ENCODE measurements around the gene TMEM170B. TPM values are rescaled to one million over a fixed set of nuclear protein-coding genes. Genes with fewer than 3 reads are reported as not detected.

The TMEM170B gene
- total RNA-seq, 1 experiment from 2014 or later, result 1.2 TPM

- DNase-seq (ENCODE audit: low read depth), result no peak
Measured at GRCh38 chr6:11584244-11584643, 46.7 kb downstream of the TMEM170B start.

- DNase-seq (ENCODE audit: low read depth), result peak; percentile 62
Measured at GRCh38 chr6:11585426-11586016, 48.0 kb downstream of the TMEM170B start.

GRCh38 chr6:11586117-11586516, 48.6 kb downstream of the TMEM170B start:
- no peak for DNase-seq (ENCODE audit: low read depth)

DNA sequence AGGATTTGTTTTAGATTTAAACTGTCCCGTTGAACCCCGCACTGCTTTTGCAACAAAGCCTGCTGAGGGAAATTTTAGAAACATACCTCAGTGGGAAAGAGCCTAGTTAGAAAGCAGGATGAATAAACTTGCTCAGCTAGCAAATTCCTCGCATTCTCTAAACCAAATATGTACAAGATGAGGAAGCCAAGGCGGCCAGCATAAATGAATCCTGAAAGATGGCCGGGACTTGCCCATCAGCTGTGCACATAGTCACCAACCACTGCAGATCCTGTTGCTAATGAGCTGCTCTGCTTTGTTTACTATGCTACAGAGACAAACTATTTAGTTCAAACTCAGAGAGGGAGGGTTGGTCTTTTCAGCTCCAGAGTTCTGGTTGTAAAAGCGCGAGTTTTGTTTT, 49.0 kb downstream of the TMEM170B start:
- peak; percentile 32 for DNase-seq (ENCODE audit: low read depth)

DNA sequence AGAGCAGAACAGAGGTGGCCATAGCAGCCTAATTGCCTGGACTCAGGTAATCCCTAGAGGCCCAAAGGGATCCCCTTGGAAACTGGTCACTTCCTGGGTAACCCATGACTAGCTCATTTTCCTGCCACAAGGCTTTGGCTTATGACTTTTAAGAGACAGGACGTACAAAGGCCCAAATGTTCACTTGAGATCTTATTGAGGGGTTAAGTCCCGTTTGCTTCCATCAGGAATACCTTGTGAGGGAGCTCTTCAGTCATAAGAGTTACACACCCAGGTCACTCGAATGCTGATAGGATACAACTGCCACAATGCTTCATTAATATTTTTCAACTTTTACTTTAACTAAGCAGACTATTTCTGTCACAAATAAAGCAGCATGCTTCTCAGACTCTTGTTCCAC, 51.7 kb downstream of the TMEM170B start:
- no peak for DNase-seq (ENCODE audit: low read depth)

DNA sequence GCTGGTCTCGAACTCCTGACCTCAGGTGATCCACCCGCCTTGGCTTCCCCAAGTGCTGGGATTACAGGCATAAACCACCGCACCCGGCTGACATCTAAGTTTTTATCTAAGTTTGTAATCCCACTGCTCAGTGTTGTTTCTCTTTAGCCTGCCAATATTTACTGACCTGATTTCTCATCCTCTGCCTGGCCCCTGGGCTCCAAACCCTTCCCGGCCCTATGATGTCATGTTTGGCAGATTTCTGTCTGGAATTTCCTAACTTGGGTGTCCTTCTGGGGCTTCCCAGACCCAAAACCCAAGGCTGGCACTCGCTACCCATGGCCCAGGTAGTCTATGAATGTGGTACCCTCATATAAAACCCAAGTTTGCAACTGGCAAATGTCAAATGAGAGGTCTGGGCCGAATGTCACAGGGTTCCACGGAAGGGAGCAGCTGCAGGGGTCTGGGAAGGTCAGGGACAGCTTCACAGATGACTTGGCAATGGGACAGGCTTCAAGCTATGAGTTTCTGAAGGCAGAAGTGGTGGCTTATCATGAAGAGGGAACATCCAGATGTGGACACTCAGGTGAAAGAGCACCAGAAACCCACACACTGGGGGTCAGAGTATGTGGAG, 54.9 kb downstream of the TMEM170B start:
- no peak for DNase-seq (ENCODE audit: low read depth)

DNA sequence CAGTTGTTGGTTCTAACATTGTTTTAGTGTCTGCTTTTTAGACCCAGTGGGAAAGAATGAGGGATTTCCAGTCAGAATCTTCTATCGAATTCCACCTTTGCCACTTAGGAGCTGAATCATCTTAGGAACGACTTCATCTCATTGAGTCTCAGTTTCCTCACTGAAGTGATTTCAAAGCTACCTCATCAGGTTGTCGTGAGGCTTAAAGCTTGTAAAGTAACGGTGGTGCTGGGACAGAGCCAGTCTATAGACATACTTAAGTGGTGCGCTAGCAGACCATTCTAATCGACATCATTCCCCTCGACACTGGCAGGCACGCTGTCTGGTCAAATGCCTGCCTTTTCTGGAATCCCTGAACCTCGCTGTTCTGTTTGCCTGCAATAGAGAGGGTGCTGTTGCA, 55.5 kb downstream of the TMEM170B start:
- DNase-seq (ENCODE audit: low read depth), result no peak

DNA sequence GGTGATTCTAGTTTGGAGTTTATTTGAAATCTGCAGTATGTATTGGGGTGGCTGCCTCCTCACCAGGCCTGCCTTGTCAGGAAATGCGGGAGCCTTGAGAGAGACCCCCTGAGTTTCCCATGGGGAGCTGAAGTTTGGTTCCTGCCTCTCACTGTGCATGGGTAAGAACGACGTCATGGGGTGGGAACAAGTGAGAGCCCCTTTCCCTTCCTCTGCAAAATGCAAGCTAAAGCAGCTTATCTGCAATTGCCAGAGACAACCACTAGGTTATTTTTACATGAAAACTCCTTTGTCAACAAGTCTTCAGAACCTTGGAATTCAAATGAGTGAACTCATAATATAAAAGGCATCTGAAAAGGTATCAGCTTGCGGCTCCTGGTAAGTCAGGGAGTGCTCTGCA, 58.4 kb downstream of the TMEM170B start:
- no peak for DNase-seq (ENCODE audit: low read depth)

DNA sequence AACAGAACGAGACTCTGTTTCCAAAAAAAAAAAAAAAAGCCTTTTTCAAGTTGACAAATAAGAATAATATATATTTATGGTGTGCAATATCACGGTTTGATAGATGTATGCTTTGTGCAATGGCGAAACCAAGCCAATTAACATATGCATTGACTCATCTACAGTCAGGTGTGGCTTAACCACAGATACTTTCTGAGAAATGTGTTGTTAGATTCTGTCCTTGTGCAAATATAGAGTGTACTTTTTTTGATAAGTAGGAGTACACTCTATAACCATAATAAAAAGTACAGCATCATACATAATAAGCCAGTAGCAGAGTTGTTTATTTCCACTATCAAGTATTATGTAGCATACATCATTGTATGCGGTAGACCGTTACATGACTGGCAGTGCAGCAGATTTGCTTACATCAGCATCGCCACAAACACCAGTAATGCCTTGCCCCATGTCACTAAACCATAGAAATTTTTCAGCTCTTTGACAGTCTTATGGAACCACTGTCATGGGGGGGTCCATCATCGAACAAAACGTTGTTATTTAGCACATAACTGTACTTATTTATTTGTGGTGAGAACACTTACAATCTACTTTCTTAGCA, 59.2 kb downstream of the TMEM170B start:
- DNase-seq (ENCODE audit: low read depth), result no peak

GRCh38 chr6:11598687-11599086, 61.1 kb downstream of the TMEM170B start:
- DNase-seq (ENCODE audit: low read depth), result no peak

- DNase-seq (ENCODE audit: low read depth), result no peak
Measured at GRCh38 chr6:11600251-11600650, 62.7 kb downstream of the TMEM170B start.

DNA sequence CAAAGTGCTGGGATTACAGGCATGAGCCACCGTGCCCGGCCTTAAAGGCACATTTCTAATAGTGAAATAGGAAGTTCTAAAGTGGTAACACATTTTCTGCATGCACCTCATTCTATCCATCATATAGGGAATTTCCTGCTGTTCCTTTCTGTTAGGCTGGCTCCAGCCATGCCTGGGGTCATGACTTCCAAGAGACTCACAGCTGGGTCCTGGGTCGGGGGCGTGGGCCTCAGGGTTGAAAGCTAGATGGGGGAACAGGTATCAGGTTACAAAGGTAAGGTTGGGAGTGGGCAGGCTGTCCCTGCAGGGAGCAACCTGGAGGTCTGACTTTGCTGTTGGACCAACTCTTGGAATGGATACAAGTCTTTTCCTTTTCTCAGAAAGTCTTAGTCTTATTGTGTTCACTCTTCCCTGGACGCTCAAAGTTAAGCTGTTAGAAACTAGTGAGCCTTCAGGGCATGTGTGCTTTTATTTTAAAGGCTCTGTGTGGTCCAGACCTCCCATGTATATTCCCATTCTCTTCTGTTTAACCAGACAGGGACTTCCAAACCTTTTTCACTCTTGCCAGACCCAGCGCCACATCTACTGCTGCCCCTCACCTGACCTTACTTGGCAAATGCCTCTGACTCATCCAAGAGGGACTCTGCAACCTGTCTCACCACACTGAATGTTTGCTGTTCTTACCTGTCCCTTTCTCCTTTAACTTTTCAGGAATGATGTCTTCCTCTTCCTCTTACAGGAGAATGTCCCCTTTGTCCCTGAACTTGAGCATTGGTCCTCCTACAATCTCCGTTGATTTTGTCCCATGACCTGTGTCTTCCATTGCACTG, 64.4 kb downstream of the TMEM170B start:
- no peak for DNase-seq (ENCODE audit: low read depth)

DNA sequence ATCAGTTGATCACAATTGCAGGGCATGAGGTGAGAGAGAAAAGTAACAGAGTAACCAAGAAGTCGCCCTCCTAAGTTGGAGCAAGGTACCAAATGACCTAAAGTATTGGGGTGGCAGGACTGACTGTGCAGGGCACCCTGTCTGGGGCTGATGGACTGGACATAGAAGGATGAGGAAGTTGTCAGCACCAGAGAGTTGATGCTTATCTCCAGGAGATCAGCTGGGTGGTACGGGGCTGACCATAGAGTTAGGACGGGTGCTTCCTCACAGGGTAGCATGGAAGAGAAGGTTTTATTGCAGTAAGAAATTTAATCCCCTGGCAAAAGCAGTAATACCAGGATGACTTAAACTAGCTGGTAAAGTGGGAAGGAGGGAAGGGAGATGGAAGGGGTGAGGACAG, 66.7 kb downstream of the TMEM170B start:
- DNase-seq (ENCODE audit: low read depth), result no peak

DNA sequence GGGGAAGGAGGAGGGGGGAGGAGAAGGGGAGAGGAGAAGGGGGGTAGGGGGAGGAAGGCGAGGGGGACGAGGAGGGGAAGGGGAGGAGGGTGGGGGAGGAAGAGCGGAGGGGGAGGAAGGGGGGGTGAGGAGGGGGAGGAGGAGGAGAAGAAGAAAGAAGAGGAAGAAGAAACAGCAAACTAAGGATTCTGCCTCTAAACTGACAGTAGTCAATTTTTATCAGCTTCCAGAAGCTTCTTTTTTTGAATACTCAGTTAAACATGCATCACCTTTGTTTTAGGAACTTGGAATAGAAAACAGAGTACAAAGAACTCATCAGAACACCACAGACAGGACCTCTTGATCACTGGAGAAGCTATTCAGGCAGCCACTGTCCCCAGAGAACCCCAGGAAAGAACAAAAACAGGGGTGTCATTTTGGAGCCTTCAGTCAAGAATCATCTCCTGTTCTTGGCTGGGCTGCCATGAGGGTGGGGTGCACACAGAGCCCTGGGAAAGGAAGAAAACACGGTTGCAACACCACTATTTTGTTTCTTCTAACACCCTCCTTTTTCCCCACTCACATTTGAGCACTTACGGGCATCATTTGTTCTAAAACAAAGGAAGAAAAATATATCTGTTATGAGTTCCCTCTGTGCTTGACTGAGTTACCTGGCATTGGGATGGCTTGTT, 67.4 kb downstream of the TMEM170B start:
- no peak for DNase-seq (ENCODE audit: low read depth)

- no peak for DNase-seq (ENCODE audit: low read depth)
Measured at GRCh38 chr6:11605507-11605905, 68.0 kb downstream of the TMEM170B start.

GRCh38 chr6:11606332-11606731, 68.8 kb downstream of the TMEM170B start:
- no peak for DNase-seq (ENCODE audit: low read depth)

DNA sequence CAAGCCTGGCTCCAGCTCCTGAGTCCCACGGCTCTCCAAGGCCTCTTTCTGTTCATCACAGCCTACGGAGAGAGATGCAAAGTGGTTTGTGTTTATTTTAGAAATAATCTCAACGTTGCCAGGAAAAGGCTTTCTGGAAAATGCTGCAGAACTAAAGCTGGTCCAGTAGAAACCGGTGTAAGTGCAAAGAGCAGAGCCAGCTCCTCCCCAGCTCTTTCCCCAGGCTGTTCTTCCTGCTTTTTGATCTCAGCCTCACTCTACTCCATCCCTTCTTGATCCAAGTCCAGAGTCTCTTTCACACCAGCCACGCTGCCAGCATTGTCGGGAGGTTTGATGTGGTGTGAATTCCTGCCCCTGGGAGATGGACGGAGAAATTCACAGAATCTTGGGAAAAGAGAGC, 69.8 kb downstream of the TMEM170B start:
- DNase-seq (ENCODE audit: low read depth), result no peak

GRCh38 chr6:11608600-11609323, 71.2 kb downstream of the TMEM170B start:
- no peak for DNase-seq (ENCODE audit: low read depth)

- DNase-seq (ENCODE audit: low read depth), result peak; percentile 83
Measured at GRCh38 chr6:11609324-11610071, 71.9 kb downstream of the TMEM170B start.

GRCh38 chr6:11613336-11613735, 75.8 kb downstream of the TMEM170B start:
- DNase-seq (ENCODE audit: low read depth), result peak; percentile 15

Measured in HT1080 (cell line).